ENCODE measurements around the gene GRK1.

DNA sequence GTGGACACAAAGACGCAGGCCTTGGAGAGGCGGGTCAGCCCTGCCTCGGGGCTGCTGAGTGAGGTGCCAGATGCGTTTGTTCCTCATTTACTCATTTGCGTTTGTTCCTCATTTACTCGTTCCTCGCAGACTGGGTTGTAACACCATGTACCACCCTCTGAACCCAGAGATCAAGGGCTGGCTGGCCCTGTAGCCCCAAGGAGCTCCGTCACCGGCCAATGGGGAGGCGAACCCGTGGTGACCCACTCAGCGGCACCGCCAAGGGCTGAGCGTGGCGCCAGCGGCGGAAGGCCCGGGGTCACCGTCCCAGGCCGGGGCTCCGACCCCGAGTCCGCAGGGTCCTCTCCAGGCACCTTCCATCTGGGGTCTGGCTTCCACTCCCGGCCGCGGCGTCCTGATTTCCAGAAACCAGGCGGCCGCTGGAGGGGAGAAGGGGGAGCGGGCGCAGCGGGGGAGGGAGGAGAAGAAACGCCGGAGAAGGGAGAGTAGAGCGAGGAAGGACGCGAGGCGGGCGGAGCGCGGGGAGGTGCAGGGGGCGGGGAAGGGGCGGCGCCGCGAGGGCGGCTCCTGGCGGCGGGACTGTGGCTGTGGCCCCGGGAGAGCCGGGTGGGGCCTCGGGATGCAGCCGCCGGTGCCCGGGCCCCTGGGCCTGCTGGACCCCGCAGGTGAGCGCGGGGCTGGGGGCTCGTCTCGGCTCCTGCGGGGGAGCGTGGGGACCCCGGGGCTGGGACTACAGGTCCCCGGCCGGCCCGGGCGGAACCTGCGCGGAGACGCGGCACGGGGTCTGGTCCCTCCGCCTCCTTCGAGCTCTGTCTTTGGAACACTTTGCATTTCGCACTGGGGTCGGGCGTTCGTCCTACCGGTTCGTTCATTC lies 91.9 kb downstream of the GRK1 start, which contains the start of gene TMEM255B:
- no peak for TF ChIP-seq EZH2 (IDR thresholded peaks at IDR 0.05; ENCODE audit: low read depth, unreplicated experiment)
- TF ChIP-seq, protein P1, sequence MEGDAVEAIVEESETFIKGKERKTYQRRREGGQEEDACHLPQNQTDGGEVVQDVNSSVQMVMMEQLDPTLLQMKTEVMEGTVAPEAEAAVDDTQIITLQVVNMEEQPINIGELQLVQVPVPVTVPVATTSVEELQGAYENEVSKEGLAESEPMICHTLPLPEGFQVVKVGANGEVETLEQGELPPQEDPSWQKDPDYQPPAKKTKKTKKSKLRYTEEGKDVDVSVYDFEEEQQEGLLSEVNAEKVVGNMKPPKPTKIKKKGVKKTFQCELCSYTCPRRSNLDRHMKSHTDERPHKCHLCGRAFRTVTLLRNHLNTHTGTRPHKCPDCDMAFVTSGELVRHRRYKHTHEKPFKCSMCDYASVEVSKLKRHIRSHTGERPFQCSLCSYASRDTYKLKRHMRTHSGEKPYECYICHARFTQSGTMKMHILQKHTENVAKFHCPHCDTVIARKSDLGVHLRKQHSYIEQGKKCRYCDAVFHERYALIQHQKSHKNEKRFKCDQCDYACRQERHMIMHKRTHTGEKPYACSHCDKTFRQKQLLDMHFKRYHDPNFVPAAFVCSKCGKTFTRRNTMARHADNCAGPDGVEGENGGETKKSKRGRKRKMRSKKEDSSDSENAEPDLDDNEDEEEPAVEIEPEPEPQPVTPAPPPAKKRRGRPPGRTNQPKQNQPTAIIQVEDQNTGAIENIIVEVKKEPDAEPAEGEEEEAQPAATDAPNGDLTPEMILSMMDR (conservative IDR thresholded peaks at IDR 0.05; ENCODE audit: low read depth in 2 of 2), result 0 out of 4 replicates have a peak, but pooled peaks of 1 of the 2 experiments have one; percentile 8

Measured in GM23338 (cell line).